RWPE2 (cell line): ENCODE measurements around the gene MALT1.

Experiments
- ATAC-seq: fragments of 200-7000 bp; cut with Tn5 transposase; 3 replicates; pipeline ENCODE4 v1.9.1; 2021; ENCODE audit warnings: low read depth
- DNase-seq: peaks from one replicate; pipeline ENCODE4 v3.0.0-alpha.2; 2020; ENCODE audit warnings: low spot score
- H3K27ac ChIP-seq: fragments of 450-650 bp; 2 replicates; pipeline ENCODE4 v1.5.1; 2017; ENCODE audit warnings: mild to moderate bottlenecking; ENCODE audit not compliant: poor library complexity, severe bottlenecking
- H3K27me3 ChIP-seq: fragments of 250-450 bp; sonication (Bioruptor Pico); 2 replicates; pipeline ENCODE4 v1.5.1; 2021; ENCODE audit warnings: mild to moderate bottlenecking, moderate library complexity; ENCODE audit not compliant: insufficient read depth, poor library complexity, severe bottlenecking
- H3K36me3 ChIP-seq: fragments of 250-450 bp; sonication (Bioruptor Pico); 2 replicates; pipeline ENCODE4 v1.5.1; 2020; ENCODE audit warnings: low read depth, mild to moderate bottlenecking, moderate library complexity
- H3K4me1 ChIP-seq: fragments of 250-450 bp; sonication (Bioruptor Pico); 2 replicates; pipeline ENCODE4 v1.5.1; 2021; ENCODE audit warnings: mild to moderate bottlenecking, moderate library complexity; ENCODE audit not compliant: insufficient read depth, poor library complexity, severe bottlenecking
- H3K4me3 ChIP-seq: fragments of 250-450 bp; sonication (Bioruptor Pico); 2 replicates; pipeline ENCODE4 v1.5.1; 2021; ENCODE audit warnings: mild to moderate bottlenecking, moderate library complexity; ENCODE audit not compliant: severe bottlenecking
- H3K9me3 ChIP-seq: fragments of 250-450 bp; sonication (Bioruptor Pico); 2 replicates; pipeline ENCODE4 v1.5.1; 2021; ENCODE audit warnings: mild to moderate bottlenecking, moderate library complexity; ENCODE audit not compliant: severe bottlenecking
- CTCF ChIP-seq: fragments of 450-650 bp; IDR thresholded peaks from one replicate; pipeline ENCODE4 v1.5.1; 2017; ENCODE audit warnings: mild to moderate bottlenecking, moderate library complexity; ENCODE audit not compliant: poor library complexity, severe bottlenecking

The MALT1 gene

GRCh38 chr18:58792086-58792485, 120.8 kb downstream of the MALT1 start:
- Histone ChIP-seq H3K36me3 (no peaks in the 10 kb centered on the region), H3K9me3 (no peaks in the 10 kb centered on the region), H3K4me3 (no peak overlapping the region), H3K27me3 (no peaks in the 10 kb centered on the region), H3K4me1 (peaks cover 26% of the 10 kb centered on the region), H3K27ac (peak overlapping the region; percentile 98)
- TF ChIP-seq CTCF, result no peak
- no peak for ATAC-seq
- DNase-seq, result no peak

- peak; percentile 86 for ATAC-seq
- H3K27ac ChIP-seq, result peak overlapping the region; percentile 98
- no peaks in the 10 kb centered on the region for H3K36me3 ChIP-seq
- DNase-seq, result peak; percentile 83
- no peak overlapping the region for H3K4me3 ChIP-seq
- H3K27me3 ChIP-seq, result no peaks in the 10 kb centered on the region
- TF ChIP-seq CTCF, result no peak
- peaks cover 18% of the 10 kb centered on the region for H3K4me1 ChIP-seq
- H3K9me3 ChIP-seq, result no peaks in the 10 kb centered on the region
Observed at GRCh38 chr18:58793361-58793760, 122.1 kb downstream of the MALT1 start.

GRCh38 chr18:58796220-58796619, 125.0 kb downstream of the MALT1 start:
- H3K27me3 ChIP-seq, result no peaks in the 10 kb centered on the region
- ATAC-seq (no peak), DNase-seq (no peak)
- TF ChIP-seq CTCF, result no peak
- H3K4me3 ChIP-seq, result no peak overlapping the region
- no peaks in the 10 kb centered on the region for H3K4me1 ChIP-seq
- no peaks in the 10 kb centered on the region for H3K9me3 ChIP-seq
- peak overlapping the region; percentile 30 for H3K27ac ChIP-seq
- H3K36me3 ChIP-seq, result no peaks in the 10 kb centered on the region

- TF ChIP-seq CTCF, result no peak
- Histone ChIP-seq H3K9me3 (no peaks in the 10 kb centered on the region), H3K36me3 (no peaks in the 10 kb centered on the region), H3K27me3 (no peaks in the 10 kb centered on the region), H3K27ac (peak overlapping the region; percentile 41), H3K4me3 (no peak overlapping the region), H3K4me1 (peaks cover 4% of the 10 kb centered on the region)
- DNase-seq (no peak), ATAC-seq (peak; percentile 40; the same call in 2 of the 3 replicates)
Observed at GRCh38 chr18:58800582-58800981, 129.3 kb downstream of the MALT1 start.

GRCh38 chr18:58802959-58803358, 131.7 kb downstream of the MALT1 start:
- TF ChIP-seq CTCF, result no peak
- H3K4me3 ChIP-seq, result no peak overlapping the region
- H3K27me3 ChIP-seq, result no peaks in the 10 kb centered on the region
- ATAC-seq (no peak), DNase-seq (no peak)
- no peaks in the 10 kb centered on the region for H3K9me3 ChIP-seq
- H3K27ac ChIP-seq, result no peak overlapping the region
- H3K4me1 ChIP-seq, result peaks cover 7% of the 10 kb centered on the region
- H3K36me3 ChIP-seq, result no peaks in the 10 kb centered on the region
